Activated T-helper 1 cell treated with anti-CD3 and anti-CD28 coated beads, Interleukin-12 subunit alpha, Interleukin-12 subunit beta, Interleukin-2, Interleukin-4 antibody, amounts not matched to agents 30 ng/mL and 10 ng/mL and 1 ng/mL, durations not matched to agents 14 hours and 24 hours and 36 hours (primary cell): ENCODE measurements around the gene TAF12. TPM values are rescaled to one million over a fixed set of nuclear protein-coding genes. Genes with fewer than 3 reads are reported as not detected.
"Not testable (repeated sequence)": the region's sequence is repeated elsewhere in the genome, so short reads cannot be mapped to it uniquely, and the experiment has no call there.

Experiments used
- DNase-seq: peaks from one replicate; pipeline ENCODE4 v3.0.0; 2021; ENCODE audit warnings: low spot score
- H3K27ac Mint-ChIP-seq: one replicate; pipeline ENCODE4 v1.8.0; 2021; ENCODE audit warnings: mild to moderate bottlenecking, mixed read lengths
- H3K27me3 Mint-ChIP-seq: one replicate; pipeline ENCODE4 v1.8.0; 2022; ENCODE audit warnings: mild to moderate bottlenecking, moderate library complexity, mixed read lengths; ENCODE audit not compliant: insufficient read depth
- H3K36me3 Mint-ChIP-seq: one replicate; pipeline ENCODE4 v1.8.0; 2021; ENCODE audit warnings: low read depth, mixed read lengths
- H3K4me1 Mint-ChIP-seq: one replicate; pipeline ENCODE4 v1.8.0; 2021; ENCODE audit warnings: low read depth, mixed read lengths
- H3K4me3 Mint-ChIP-seq: one replicate; pipeline ENCODE4 v1.8.0; 2021; ENCODE audit warnings: mild to moderate bottlenecking, moderate library complexity, mixed read lengths
- H3K9me3 Mint-ChIP-seq: one replicate; pipeline ENCODE4 v1.8.0; 2021; ENCODE audit warnings: mixed read lengths
- intact Hi-C: fragments of 100-400 bp; cut with micrococcal nuclease; formaldehyde crosslinking; loops from one replicate; pipeline ENCODE4 v1.15.1; 2024
- total RNA-seq: library from RNA; stranded (reverse); gene quantifications from 2 replicates; pipeline ENCODE4 v1.2.3, GENCODE V29; 2022

TAF12 gene
- total RNA-seq, 1 donor from 2014 or later: 33.9 TPM

DNA sequence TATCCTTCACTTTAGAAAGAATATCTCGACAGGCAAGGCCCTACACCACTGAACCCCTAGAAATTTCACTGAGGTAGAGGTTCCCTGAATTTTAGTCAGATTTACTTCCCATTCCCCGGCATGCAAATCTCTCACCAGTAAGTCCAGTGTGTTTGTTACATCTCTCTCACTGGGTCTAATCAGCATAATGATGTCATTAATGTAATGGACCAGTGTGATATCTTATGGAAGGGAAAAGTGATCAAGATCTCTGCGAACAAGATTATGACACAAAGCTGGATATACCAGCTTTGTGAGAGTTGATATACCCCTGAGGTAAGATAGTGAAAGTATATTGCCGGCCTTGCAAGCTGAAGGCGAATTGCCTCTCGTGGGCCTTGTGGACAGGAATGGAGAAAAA lies 13.5 kb upstream of the TAF12 start:
- H3K36me3 Mint-ChIP-seq: no peaks in the 10 kb centered on the region
- no peaks in the 10 kb centered on the region for H3K9me3 Mint-ChIP-seq
- no peak overlapping the region for H3K27ac Mint-ChIP-seq
- no peak for DNase-seq
- H3K27me3 Mint-ChIP-seq: peaks cover 2% of the 10 kb centered on the region
- intact Hi-C loops: no loop called here
- H3K4me1 Mint-ChIP-seq: no peaks in the 10 kb centered on the region
- H3K4me3 Mint-ChIP-seq: no peak overlapping the region

DNA sequence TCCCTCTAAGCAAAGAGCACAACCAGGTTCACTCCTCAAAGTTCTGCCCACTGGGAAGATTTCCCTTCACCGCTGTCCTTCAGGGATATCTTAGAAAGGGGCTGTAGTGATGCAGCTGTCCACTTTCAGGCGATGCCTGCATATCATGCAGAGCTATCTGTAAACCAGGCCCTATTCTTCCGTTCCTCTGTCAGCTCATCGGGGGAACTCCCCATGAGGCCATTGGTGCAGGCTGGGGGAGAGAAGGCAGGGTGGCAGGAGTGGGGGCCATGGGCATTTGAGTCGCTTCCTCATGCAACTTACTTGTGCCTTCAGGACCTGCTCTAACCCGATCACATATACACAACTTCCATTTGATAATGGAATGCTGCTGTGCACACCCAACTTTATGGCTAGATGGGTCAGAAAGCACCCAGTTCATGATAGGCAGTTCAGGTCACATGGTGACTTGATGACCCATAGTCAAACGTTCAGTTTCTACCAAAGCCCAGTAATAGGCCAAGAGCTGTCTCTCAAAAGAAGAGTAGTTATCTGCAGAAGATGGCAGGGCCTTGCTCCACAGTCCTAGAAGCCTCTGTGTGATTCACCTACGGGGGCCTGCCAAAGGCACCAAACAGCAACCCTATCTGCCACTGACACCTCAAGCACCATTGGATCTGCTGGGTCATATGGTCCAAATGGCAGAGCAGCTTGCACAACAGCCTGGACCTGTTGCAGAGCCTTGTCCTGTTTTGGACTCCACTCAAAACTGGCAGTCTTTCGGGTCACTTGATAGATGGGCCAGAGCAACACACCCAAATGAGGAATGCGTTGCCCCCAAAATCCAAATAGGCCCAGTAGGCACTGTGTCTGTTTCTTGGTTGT lies 12.8 kb upstream of the TAF12 start:
- H3K27me3 Mint-ChIP-seq, intact Hi-C loops, H3K27ac Mint-ChIP-seq, H3K4me1 Mint-ChIP-seq, H3K4me3 Mint-ChIP-seq, H3K36me3 Mint-ChIP-seq, H3K9me3 Mint-ChIP-seq, DNase-seq: not testable (repeated sequence)

DNA sequence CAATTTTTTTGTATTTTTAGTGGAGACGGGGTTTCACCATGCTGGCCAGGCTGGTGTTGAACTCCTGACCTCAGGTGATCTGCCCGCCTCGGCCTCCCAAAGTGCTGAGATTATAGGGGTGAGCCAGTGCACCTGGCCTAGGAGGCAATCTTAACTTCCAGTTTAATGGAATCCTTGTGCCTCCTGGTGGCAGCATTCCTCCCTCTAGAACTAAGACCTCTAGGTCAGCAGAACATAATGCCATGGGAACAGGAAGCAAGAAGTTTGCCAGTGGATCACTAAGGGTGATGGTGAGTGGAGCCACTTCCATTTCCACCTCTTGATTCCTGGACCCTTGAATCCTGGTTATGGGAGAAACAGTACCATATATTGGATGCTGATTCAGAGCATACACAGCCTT lies 11.0 kb upstream of the TAF12 start:
- intact Hi-C loops, H3K27ac Mint-ChIP-seq, H3K27me3 Mint-ChIP-seq, H3K9me3 Mint-ChIP-seq, DNase-seq, H3K4me3 Mint-ChIP-seq, H3K36me3 Mint-ChIP-seq, H3K4me1 Mint-ChIP-seq: not testable (repeated sequence)

- H3K36me3 Mint-ChIP-seq, H3K4me3 Mint-ChIP-seq, H3K27me3 Mint-ChIP-seq, intact Hi-C loops, H3K9me3 Mint-ChIP-seq, H3K27ac Mint-ChIP-seq, DNase-seq: not testable (repeated sequence)
- H3K4me1 Mint-ChIP-seq: peaks cover 11% of the 10 kb centered on the region
Observed at GRCh38 chr1:28653063-28653462, 10.2 kb upstream of the TAF12 start.

DNA sequence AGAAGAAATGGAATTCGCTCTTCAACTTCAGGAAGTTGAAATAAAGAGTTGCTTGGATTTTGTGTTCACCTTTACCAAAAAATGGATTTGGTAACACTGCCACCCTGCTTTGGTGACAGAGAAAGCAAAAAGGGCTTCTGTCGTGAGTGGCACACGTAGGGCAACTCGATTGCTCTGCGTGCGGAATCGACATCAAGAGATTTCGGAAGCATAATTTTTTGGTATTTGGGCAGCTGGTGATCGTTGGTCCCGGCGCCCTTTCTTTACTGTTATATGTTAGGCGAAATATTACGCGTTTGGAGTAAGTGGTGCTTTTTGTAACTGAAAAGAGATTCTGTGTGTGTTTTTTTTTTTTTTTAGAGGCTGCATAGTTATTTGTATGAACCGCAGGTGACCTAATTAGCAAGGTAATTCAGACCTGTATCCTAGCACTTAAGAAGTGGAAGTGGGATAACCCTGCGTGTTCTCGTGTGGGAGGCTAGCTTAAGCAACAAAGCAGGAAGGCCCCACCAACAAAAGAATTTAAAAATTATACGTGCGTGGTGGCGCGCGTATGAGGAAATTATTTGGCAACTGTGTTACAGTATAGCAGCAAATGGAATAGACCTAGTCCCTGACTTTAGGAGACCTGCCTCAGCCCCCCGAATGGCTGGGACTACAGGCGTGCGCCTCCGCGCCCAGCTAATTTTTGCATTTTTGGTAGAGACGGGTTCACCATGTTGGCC lies 5.8 kb upstream of the TAF12 start, which contains the start of gene RNU11:
Gene RNU11 (plus strand): TSS at position 127 of the 725 bp plus-strand sequence.
- peaks cover 31% of the 10 kb centered on the region for H3K4me1 Mint-ChIP-seq
- H3K4me3 Mint-ChIP-seq: peak within 1 kb of the TSS; percentile 92
- peak within 1 kb of the TSS; percentile 100 for H3K27ac Mint-ChIP-seq
- intact Hi-C loops: loop anchor here (1.0 to 10.0 kb wide), 8 partner anchors 20 to 564 kb away; partner anchors contain the start of genes EYA3, GMEB1, MED18 and TRNAU1AP
- peaks cover 3% of the 10 kb centered on the region for H3K36me3 Mint-ChIP-seq
- DNase-seq: peak; percentile 86
- no peaks in the 10 kb centered on the region for H3K9me3 Mint-ChIP-seq
- H3K27me3 Mint-ChIP-seq: peaks cover 2% of the 10 kb centered on the region

DNA sequence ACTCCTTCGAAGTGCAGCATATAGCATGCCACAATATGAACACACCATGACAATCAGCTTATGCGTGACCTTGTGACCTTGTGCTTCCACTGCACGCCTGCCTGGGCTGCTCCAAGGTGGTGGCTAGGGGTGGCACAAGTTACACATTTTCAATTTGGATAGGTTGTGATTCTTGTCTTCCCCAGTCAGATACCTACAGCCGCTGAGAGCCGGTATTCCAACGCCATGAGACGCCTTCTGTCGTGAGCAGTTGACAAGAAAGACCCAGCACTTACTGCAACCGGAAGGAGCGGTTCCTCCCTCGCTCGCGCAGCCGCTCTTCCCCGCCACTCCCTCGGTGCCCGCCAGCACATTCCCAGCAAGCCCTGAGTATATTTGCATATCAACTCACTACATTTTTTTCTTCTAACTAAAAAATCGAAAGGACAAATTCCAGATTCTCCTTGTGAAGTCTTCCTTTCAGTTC lies 5.2 kb upstream of the TAF12 start:
- H3K36me3 Mint-ChIP-seq: peaks cover 6% of the 10 kb centered on the region
- peak overlapping the region; percentile 100 for H3K27ac Mint-ChIP-seq
- peaks cover 35% of the 10 kb centered on the region for H3K4me1 Mint-ChIP-seq
- H3K27me3 Mint-ChIP-seq: peaks cover 2% of the 10 kb centered on the region
- H3K9me3 Mint-ChIP-seq: no peaks in the 10 kb centered on the region
- peak overlapping the region; percentile 92 for H3K4me3 Mint-ChIP-seq
- intact Hi-C loops: loop anchor here (1.0 to 10.0 kb wide), 8 partner anchors 20 to 563 kb away; partner anchors contain the start of genes EYA3, GMEB1, MED18 and TRNAU1AP
- peak; percentile 85 for DNase-seq

DNA sequence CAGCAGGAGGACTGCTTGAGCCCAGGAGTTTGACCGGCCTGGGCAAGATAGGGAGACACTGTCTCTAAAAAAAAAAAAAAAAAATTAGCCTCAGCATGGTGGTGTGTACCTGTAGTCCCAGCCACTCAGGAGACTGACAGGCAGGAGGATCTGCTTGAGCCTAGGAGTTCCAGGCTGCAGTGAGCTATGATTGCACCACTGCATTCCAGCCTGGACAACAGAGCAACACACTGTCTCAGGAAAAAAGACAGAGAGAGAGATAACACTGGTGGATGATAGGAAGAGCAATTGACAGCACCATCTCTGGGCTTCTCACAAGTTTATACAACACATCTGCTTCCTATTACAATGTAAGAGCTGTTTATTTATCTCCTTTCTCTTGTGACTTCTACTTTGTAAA lies 3.2 kb upstream of the TAF12 start:
- no peaks in the 10 kb centered on the region for H3K9me3 Mint-ChIP-seq
- DNase-seq: no peak
- intact Hi-C loops: loop anchor here (10.0 kb wide), 1 partner anchor 561 kb away; the partner anchor contains the start of gene EYA3
- H3K4me1 Mint-ChIP-seq: peaks cover 54% of the 10 kb centered on the region
- peak overlapping the region; percentile 16 for H3K4me3 Mint-ChIP-seq
- peaks cover 10% of the 10 kb centered on the region for H3K36me3 Mint-ChIP-seq
- no peaks in the 10 kb centered on the region for H3K27me3 Mint-ChIP-seq
- no peak overlapping the region for H3K27ac Mint-ChIP-seq

DNA sequence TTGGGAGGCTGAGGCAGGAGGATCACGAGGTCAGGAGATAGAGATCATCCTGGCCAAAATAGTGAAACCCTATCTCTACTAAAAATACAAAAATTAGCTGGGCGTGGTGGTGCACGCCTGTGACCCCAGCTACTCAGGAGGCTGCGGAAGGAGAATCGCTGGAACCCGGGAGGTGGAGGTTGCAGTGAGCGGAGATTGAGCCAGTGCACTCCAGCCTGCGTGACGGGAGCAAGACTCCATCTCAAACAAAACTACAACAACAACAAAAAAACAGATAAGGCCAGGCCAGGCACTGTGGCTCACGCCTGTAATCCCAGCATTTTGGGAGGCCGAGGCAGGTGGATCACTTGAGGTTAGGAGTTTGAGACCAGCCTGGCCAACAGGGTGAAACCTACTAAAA lies 2.5 kb upstream of the TAF12 start:
- peaks cover 60% of the 10 kb centered on the region for H3K4me1 Mint-ChIP-seq
- H3K9me3 Mint-ChIP-seq, DNase-seq, H3K4me3 Mint-ChIP-seq, H3K27me3 Mint-ChIP-seq, H3K27ac Mint-ChIP-seq: not testable (repeated sequence)
- intact Hi-C loops: loop anchor here (10.0 kb wide), 1 partner anchor 561 kb away; the partner anchor contains the start of gene EYA3
- H3K36me3 Mint-ChIP-seq: peaks cover 10% of the 10 kb centered on the region

DNA sequence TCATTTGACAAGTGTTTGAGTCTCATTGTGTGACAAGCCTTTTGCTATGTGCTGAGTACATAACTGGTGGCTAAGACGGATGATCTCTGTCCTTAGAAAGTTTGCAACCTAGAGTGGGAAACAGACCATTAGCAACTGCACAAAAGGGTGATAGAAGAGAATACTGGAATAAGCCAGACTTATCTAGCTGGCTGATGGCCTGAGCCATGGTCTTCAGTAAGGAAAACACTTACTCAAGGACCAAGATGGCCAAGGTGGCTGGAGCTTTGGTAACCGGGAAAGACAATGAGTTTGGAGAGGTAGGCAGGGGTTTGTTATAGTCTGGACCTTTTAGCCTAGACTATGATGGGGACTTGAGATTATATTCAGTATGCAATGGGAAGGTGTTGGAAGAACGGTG lies 1.6 kb upstream of the TAF12 start:
- intact Hi-C loops: loop anchor here (5.0 to 10.0 kb wide), 2 partner anchors 397 to 560 kb away; partner anchors contain the start of gene EYA3
- Mint-ChIP-seq H3K4me3 (peak overlapping the region; percentile 99), H3K9me3 (no peaks in the 10 kb centered on the region), H3K27ac (peak overlapping the region; percentile 99), H3K27me3 (no peaks in the 10 kb centered on the region), H3K36me3 (peaks cover 12% of the 10 kb centered on the region), H3K4me1 (peaks cover 66% of the 10 kb centered on the region)
- no peak for DNase-seq

DNA sequence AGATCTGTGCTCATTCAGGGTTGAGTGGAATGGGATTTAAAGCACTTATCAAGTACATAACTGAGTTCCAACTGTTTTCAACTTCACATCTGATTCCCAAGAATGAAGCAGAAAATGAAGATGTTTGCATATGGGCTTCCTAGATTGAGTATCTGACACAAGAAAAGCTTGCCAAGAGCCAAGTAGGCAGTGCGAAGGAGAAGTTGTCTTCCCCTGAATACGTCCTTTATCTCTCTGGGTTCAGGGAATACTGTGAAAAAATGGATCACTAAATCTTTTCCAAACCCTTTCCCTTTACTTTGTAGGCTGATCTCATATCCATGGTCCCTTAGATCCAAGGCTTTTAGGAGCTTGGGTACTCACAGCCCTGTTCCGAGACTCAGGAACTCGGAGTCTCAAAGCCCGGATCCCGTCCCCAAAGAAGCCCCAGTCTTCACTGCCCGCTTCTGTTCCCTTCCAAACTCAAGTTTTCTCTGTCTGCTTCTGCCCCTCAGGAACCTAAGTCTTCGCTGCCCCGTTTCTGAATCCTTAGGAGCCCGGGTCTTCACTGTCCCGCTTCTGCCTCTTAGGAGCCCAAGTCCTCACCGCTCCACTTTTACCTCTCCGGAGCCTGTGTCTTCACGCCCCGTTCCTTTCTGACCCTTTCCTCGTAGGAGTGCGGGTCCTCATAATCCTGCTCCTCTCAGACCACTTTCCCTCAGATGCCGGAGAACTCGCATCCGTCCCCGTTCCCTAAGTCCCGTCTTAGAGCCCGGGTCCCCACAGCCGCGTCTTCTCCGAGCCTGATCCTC lies 616 bp downstream of the TAF12 start:
- Mint-ChIP-seq H3K4me1 (peaks cover 49% of the 10 kb centered on the region), H3K4me3 (peak overlapping the region; percentile 99), H3K36me3 (peaks cover 14% of the 10 kb centered on the region), H3K27me3 (no peaks in the 10 kb centered on the region), H3K27ac (peak overlapping the region; percentile 99), H3K9me3 (no peaks in the 10 kb centered on the region)
- no peak for DNase-seq
- intact Hi-C loops: loop anchor here (2.0 to 10.0 kb wide), 5 partner anchors 123 to 557 kb away; partner anchors contain the start of genes EYA3 and SRSF4

GRCh38 chr1:28640766-28641165 lies 2.1 kb downstream of the TAF12 start:
- Mint-ChIP-seq H3K9me3 (no peaks in the 10 kb centered on the region), H3K4me3 (peak overlapping the region; percentile 99), H3K36me3 (peaks cover 14% of the 10 kb centered on the region), H3K4me1 (peaks cover 47% of the 10 kb centered on the region), H3K27me3 (no peaks in the 10 kb centered on the region), H3K27ac (no peak overlapping the region)
- DNase-seq: peak; percentile 24
- intact Hi-C loops: loop anchor here (5.0 to 10.0 kb wide), 2 partner anchors 393 to 556 kb away; partner anchors contain the start of gene EYA3

GRCh38 chr1:28632560-28632959 lies 10.3 kb downstream of the TAF12 start:
- intact Hi-C loops: no loop called here
- Mint-ChIP-seq H3K27ac (peak overlapping the region; percentile 25), H3K36me3 (peaks cover 4% of the 10 kb centered on the region), H3K9me3 (no peaks in the 10 kb centered on the region), H3K4me3 (no peak overlapping the region), H3K27me3 (no peaks in the 10 kb centered on the region), H3K4me1 (peaks cover 9% of the 10 kb centered on the region)
- DNase-seq: no peak
